Fibroblast of mammary gland (primary cell): Measurements from ENCODE around the gene CD4.
A peak's percentile ranks its signal among the peaks of the same experiment; 100 is the strongest.

ENCODE experiments used
- DNase-seq: peaks from one replicate; pipeline ENCODE4 v3.0.0-alpha.2; 2010; ENCODE audit warnings: low read depth
- H3K4me3 ChIP-seq: 2 replicates; pipeline ENCODE4 v1.5.1; 2011; ENCODE audit warnings: low read depth, mild to moderate bottlenecking, low read length, moderate library complexity; ENCODE audit not compliant: control insufficient read depth
- TF ChIP-seq, protein P1 (sequence below): conservative IDR thresholded peaks from 2 replicates; pipeline ENCODE4 v1.5.1; 2011; ENCODE audit warnings: low read depth, low read length, inconsistent platforms; ENCODE audit not compliant: control insufficient read depth, insufficient read depth

CD4 gene

GRCh38 chr12:6778574-6779550 lies 10.5 kb upstream of the CD4 start:
- peak overlapping the region; percentile 37 for H3K4me3 ChIP-seq
- DNase-seq = peak; percentile 88
- TF ChIP-seq, protein P1, sequence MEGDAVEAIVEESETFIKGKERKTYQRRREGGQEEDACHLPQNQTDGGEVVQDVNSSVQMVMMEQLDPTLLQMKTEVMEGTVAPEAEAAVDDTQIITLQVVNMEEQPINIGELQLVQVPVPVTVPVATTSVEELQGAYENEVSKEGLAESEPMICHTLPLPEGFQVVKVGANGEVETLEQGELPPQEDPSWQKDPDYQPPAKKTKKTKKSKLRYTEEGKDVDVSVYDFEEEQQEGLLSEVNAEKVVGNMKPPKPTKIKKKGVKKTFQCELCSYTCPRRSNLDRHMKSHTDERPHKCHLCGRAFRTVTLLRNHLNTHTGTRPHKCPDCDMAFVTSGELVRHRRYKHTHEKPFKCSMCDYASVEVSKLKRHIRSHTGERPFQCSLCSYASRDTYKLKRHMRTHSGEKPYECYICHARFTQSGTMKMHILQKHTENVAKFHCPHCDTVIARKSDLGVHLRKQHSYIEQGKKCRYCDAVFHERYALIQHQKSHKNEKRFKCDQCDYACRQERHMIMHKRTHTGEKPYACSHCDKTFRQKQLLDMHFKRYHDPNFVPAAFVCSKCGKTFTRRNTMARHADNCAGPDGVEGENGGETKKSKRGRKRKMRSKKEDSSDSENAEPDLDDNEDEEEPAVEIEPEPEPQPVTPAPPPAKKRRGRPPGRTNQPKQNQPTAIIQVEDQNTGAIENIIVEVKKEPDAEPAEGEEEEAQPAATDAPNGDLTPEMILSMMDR = peak; percentile 88

DNA sequence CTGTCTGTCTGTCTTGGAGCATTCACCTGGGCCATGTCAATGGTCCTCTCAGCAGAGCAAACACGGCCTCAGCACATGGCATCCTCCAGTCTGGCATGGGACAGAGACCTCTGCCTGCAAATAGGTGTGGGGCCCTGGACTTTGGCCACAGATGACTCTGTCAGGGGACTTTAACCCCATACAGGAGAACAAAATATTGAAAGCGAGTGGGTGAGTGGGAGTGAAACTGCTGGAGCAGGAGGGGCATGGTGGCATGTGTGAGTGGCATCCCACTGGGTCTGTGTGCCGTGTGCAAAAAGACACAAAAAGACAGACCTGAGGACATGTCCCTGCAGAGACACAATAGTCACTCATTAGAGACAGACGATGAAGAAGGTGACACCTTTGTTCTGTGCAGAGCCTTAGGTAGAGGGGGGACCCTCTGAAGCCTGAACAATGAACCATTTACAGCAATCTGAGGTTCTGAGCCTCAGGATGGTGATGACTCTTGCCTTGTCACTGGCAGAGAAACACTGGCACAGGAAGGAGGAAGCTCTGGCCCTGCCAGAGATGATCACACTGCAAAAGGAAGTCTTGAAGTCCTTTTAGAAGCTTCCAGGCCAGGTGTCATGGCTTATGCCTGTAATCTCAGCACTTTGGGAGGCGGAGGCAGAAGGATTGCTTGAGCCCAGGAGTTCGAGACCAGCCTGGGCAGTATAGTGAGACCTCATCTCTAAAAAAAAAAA lies 9.5 kb upstream of the CD4 start:
- TF ChIP-seq, protein P1 = no peak
- DNase-seq = no peak
- no peak overlapping the region for H3K4me3 ChIP-seq

GRCh38 chr12:6780573-6780972 lies 8.8 kb upstream of the CD4 start:
- DNase-seq = no peak
- TF ChIP-seq, protein P1 = no peak
- no peak overlapping the region for H3K4me3 ChIP-seq

DNA sequence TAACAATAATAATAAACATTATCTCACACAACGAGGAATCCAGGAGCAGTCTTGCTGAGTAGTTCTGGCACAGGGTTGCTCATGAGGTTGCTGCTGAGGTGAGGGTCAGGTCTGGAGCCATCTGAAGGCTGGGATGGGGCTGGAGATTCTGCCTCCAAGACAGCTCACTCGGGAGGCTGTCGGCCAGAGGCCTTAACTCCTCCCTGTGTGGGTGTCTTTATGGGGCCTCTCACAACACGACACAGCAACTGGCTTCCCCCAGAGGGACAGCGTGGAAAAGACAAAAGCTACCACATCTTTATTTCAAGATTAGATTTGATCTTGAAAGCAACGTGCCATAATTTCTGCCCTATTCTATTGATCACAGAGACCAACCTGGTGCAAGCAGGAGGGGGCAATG lies 7.2 kb upstream of the CD4 start:
- no peak for DNase-seq
- TF ChIP-seq, protein P1 = no peak
- no peak overlapping the region for H3K4me3 ChIP-seq

GRCh38 chr12:6782850-6783566 lies 6.3 kb upstream of the CD4 start:
- no peak overlapping the region for H3K4me3 ChIP-seq
- no peak for DNase-seq
- TF ChIP-seq, protein P1 = no peak

DNA sequence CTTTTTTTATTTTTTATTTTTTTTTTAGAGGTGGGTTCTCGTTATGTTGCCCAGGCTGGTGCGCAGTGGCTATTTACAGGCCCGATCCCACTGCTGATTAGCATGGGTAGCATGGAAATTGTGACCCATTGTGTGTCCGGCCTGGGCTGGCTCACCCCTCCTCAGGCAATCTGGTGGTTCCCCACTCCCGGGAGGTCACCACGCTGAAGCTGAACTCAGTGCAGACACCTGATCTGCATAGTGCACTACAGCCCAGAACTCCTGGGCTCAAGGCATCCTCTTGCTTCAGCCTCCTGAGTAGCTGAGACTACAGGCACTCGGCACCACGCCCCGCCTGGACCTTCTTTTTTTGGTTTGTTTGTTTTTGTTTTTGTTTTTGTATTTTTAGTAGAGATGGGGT lies 5.5 kb upstream of the CD4 start:
- H3K4me3 ChIP-seq = no peak overlapping the region
- DNase-seq = no peak
- TF ChIP-seq, protein P1 = no peak
